Keratinocyte (primary cell): Measurements from ENCODE around the gene DCXR. TPM values are rescaled to one million over a fixed set of nuclear protein-coding genes. Genes with fewer than 3 reads are reported as not detected.

ENCODE experiments used
- DNase-seq: peaks from one replicate; pipeline ENCODE4 v3.0.0-alpha.2; 2011; ENCODE audit warnings: low read depth, missing footprints, low spot score
- FAIRE-seq: peaks from 2 replicates; lab custom pipeline; 2011; peaks lifted over from hg19 to GRCh38; lab: Jason Lieb, UNC
- H2AFZ ChIP-seq: 2 replicates; pipeline ENCODE4 v1.6.0; 2012; ENCODE audit warnings: low read length, control low read depth, inconsistent platforms; ENCODE audit not compliant: control insufficient read depth
- H3K27ac ChIP-seq: 2 replicates; pipeline ENCODE4 v1.5.1; 2011; ENCODE audit warnings: low read length; ENCODE audit not compliant: control insufficient read depth, insufficient read depth
- H3K27me3 ChIP-seq: 3 replicates; pipeline ENCODE4 v1.6.0; 2011; ENCODE audit warnings: low read length; ENCODE audit not compliant: control insufficient read depth, insufficient read depth; ENCODE audit errors: extremely low read depth
- H3K36me3 ChIP-seq, 2 experiments: 2 replicates in 1 of 2; 3 replicates in 1 of 2; pipeline ENCODE4 v1.5.1; 2011; ENCODE audit warnings: low read length in 2 of 2, mild to moderate bottlenecking in 1 of 2; ENCODE audit not compliant: control insufficient read depth in 2 of 2, insufficient read depth in 2 of 2; ENCODE audit errors: extremely low read depth in 1 of 2
- H3K4me1 ChIP-seq: 3 replicates; pipeline ENCODE4 v1.5.1; 2011; ENCODE audit warnings: low read length; ENCODE audit not compliant: control insufficient read depth, insufficient read depth; ENCODE audit errors: extremely low read depth
- H3K4me2 ChIP-seq: 3 replicates; pipeline ENCODE4 v1.6.0; 2011; ENCODE audit warnings: low read depth, low read length; ENCODE audit not compliant: control insufficient read depth, insufficient read depth; ENCODE audit errors: extremely low read depth
- H3K4me3 ChIP-seq, 3 experiments: fragments of 200-600 bp in 1 of 3; sonication (generic) in 1 of 3; 2 replicates in 2 of 3; 3 replicates in 1 of 3; pipeline ENCODE4 v1.5.1; 2011 to 2016; ENCODE audit warnings: low read length in 3 of 3, mild to moderate bottlenecking in 3 of 3, control low read depth in 2 of 3, inconsistent platforms in 1 of 3, low read depth in 1 of 3, mixed read lengths in 1 of 3, mixed run types in 1 of 3, moderate library complexity in 1 of 3; ENCODE audit not compliant: control insufficient read depth in 2 of 3, insufficient read depth in 2 of 3; ENCODE audit errors: extremely low read depth in 1 of 3
- H3K79me2 ChIP-seq: 2 replicates; pipeline ENCODE4 v1.6.0; 2012; ENCODE audit warnings: low read length; ENCODE audit not compliant: control insufficient read depth, insufficient read depth
- H3K9ac ChIP-seq: 3 replicates; pipeline ENCODE4 v1.6.0; 2011; ENCODE audit warnings: low read length; ENCODE audit not compliant: control insufficient read depth, insufficient read depth; ENCODE audit errors: extremely low read depth
- H3K9me1 ChIP-seq: 3 replicates; pipeline ENCODE4 v1.6.0; 2011; ENCODE audit warnings: low read length; ENCODE audit not compliant: control insufficient read depth, insufficient read depth; ENCODE audit errors: extremely low read depth
- H3K9me3 ChIP-seq: 2 replicates; pipeline ENCODE4 v1.5.1; 2012; ENCODE audit warnings: low read depth, low read length; ENCODE audit not compliant: control insufficient read depth
- H4K20me1 ChIP-seq: 3 replicates; pipeline ENCODE4 v1.6.0; 2011; ENCODE audit warnings: low read length; ENCODE audit not compliant: control insufficient read depth, insufficient read depth; ENCODE audit errors: extremely low read depth
- EZH2 ChIP-seq: IDR thresholded peaks from one replicate; pipeline ENCODE4 v1.6.1; 2012; ENCODE audit warnings: inconsistent platforms, mild to moderate bottlenecking, low read length, moderate library complexity
- dilution Hi-C: fragments of 300-500 bp; cut with MboI; formaldehyde crosslinking; loops from one replicate; pipeline ENCODE4 v1.7.0; 2020; ENCODE audit warnings: low sequenced_read_pairs; ENCODE audit not compliant: extremely low pct_ligation_motif_present
- polyA plus RNA-seq, 5 experiments: library from polyadenylated mRNA; depleted of rRNA in 3 of 5; stranded (reverse) in 3 of 5; stranded (forward) in 1 of 5; unstranded in 1 of 5; fragments of >200 nt; gene quantifications; 1 replicate in 1 of 5; 2 replicates in 3 of 5; 3 replicates in 1 of 5; pipeline versions ENCODE4 v1.2.1 to v1.2.3, GENCODE V29; 2011 to 2012; ENCODE audit warnings: missing spikeins in 2 of 5, low read depth in 1 of 5, low replicate concordance in 1 of 5
- TF ChIP-seq, protein P1 (sequence below), 3 experiments: IDR thresholded peaks in 1 of 3; conservative IDR thresholded peaks in 1 of 3; optimal IDR thresholded peaks in 1 of 3; 2 replicates in 2 of 3; 3 replicates in 1 of 3; pipeline versions ENCODE3 to v1.5.1; 2011; ENCODE audit warnings: low read length in 3 of 3, mild to moderate bottlenecking in 3 of 3, moderate library complexity in 2 of 3, control low read depth in 1 of 3, inconsistent platforms in 1 of 3; ENCODE audit not compliant: insufficient read depth in 2 of 3; ENCODE audit errors: extremely low read depth in 1 of 3

Gene DCXR
- polyA plus RNA-seq, 1 donor (not counting 4 experiments of a cell fraction or from before 2014, with no cell fraction given): 45.4 TPM

GRCh38 chr17:82011617-82012187 is 25.8 kb downstream of the DCXR start:
- Histone ChIP-seq H3K27me3 (no peaks in the 10 kb centered on the region), H3K79me2 (no peaks in the 10 kb centered on the region), H4K20me1 (no peaks in the 10 kb centered on the region), H3K4me2 (no peak overlapping the region), H3K36me3 (no peaks in the 10 kb centered on the region), H3K9me3 (no peaks in the 10 kb centered on the region), H3K9me1 (no peaks in the 10 kb centered on the region), H3K4me1 (peaks cover 21% of the 10 kb centered on the region), H3K9ac (no peak overlapping the region), H3K27ac (no peak overlapping the region), H3K4me3 (no peak overlapping the region), H2AFZ (no peak overlapping the region)
- no peak for FAIRE-seq
- DNase-seq: no peak
- no peak for TF ChIP-seq EZH2
- TF ChIP-seq, protein P1, sequence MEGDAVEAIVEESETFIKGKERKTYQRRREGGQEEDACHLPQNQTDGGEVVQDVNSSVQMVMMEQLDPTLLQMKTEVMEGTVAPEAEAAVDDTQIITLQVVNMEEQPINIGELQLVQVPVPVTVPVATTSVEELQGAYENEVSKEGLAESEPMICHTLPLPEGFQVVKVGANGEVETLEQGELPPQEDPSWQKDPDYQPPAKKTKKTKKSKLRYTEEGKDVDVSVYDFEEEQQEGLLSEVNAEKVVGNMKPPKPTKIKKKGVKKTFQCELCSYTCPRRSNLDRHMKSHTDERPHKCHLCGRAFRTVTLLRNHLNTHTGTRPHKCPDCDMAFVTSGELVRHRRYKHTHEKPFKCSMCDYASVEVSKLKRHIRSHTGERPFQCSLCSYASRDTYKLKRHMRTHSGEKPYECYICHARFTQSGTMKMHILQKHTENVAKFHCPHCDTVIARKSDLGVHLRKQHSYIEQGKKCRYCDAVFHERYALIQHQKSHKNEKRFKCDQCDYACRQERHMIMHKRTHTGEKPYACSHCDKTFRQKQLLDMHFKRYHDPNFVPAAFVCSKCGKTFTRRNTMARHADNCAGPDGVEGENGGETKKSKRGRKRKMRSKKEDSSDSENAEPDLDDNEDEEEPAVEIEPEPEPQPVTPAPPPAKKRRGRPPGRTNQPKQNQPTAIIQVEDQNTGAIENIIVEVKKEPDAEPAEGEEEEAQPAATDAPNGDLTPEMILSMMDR (optimal IDR thresholded peaks at IDR 0.05 in 1 of 3, IDR thresholded peaks at IDR 0.05 in 1 of 3, conservative IDR thresholded peaks at IDR 0.05 in 1 of 3; ENCODE audit: extremely low read depth in 1 of 3, insufficient read depth in 2 of 3, low read length in 3 of 3): no peak
- dilution Hi-C loops: no loop called here

GRCh38 chr17:82010575-82011525 is 26.6 kb downstream of the DCXR start:
- FAIRE-seq (no peak), DNase-seq (no peak)
- TF ChIP-seq, protein P1 (optimal IDR thresholded peaks at IDR 0.05 in 1 of 3, IDR thresholded peaks at IDR 0.05 in 1 of 3, conservative IDR thresholded peaks at IDR 0.05 in 1 of 3; ENCODE audit: extremely low read depth in 1 of 3, insufficient read depth in 2 of 3, low read length in 3 of 3): no peak
- TF ChIP-seq EZH2: no peak
- Histone ChIP-seq H3K4me2 (no peak overlapping the region), H3K9me3 (no peaks in the 10 kb centered on the region), H3K79me2 (no peaks in the 10 kb centered on the region), H3K9ac (no peak overlapping the region), H3K4me3 (no peak overlapping the region), H3K27ac (no peak overlapping the region), H4K20me1 (no peaks in the 10 kb centered on the region), H3K4me1 (peaks cover 30% of the 10 kb centered on the region), H3K36me3 (no peaks in the 10 kb centered on the region), H2AFZ (no peak overlapping the region), H3K9me1 (no peaks in the 10 kb centered on the region), H3K27me3 (no peaks in the 10 kb centered on the region)
- dilution Hi-C loops: no loop called here
